H7 (cell line): ENCODE data around the gene PLPP7. TPM values are rescaled to one million over a fixed set of nuclear protein-coding genes. Genes with fewer than 3 reads are reported as not detected.

ENCODE experiments used
- DNase-seq: peaks from one replicate; pipeline ENCODE4 v3.0.0; 2012
- H3K27me3 ChIP-seq: 2 replicates; pipeline ENCODE4 v1.6.0; 2011; ENCODE audit warnings: mild to moderate bottlenecking, low read length; ENCODE audit not compliant: control insufficient read depth, insufficient read depth
- H3K36me3 ChIP-seq: replicated peaks from 2 replicates; pipeline ENCODE4 v1.5.1; 2011; ENCODE audit warnings: low read length; ENCODE audit not compliant: control insufficient read depth, insufficient read depth
- H3K4me3 ChIP-seq: 2 replicates; pipeline ENCODE4 v1.5.1; 2011; ENCODE audit warnings: low read depth, mild to moderate bottlenecking, control low read depth, low read length, moderate library complexity; ENCODE audit not compliant: insufficient read depth
- total RNA-seq: library from RNA; depleted of rRNA; stranded (reverse); fragments of >200 nt; shearing (Covaris generic); gene quantifications from 2 replicates; pipeline ENCODE4 v1.2.3, GENCODE V29; 2014

PLPP7 gene
- total RNA-seq, 1 experiment from 2014 or later = 8.2 TPM

- Histone ChIP-seq H3K36me3 (no peaks in the 10 kb centered on the region), H3K4me3 (no peak overlapping the region), H3K27me3 (no peaks in the 10 kb centered on the region)
- peak; percentile 75 for DNase-seq
Observed at GRCh38 chr9:131302244-131303075, 12.9 kb downstream of the PLPP7 start.

GRCh38 chr9:131303381-131304321, 14.1 kb downstream of the PLPP7 start:
- no peak for DNase-seq
- no peaks in the 10 kb centered on the region for H3K27me3 ChIP-seq
- no peak overlapping the region for H3K4me3 ChIP-seq
- H3K36me3 ChIP-seq = no peaks in the 10 kb centered on the region

GRCh38 chr9:131304676-131305355, 15.3 kb downstream of the PLPP7 start:
- H3K36me3 ChIP-seq = no peaks in the 10 kb centered on the region
- no peak for DNase-seq
- no peaks in the 10 kb centered on the region for H3K27me3 ChIP-seq
- no peak overlapping the region for H3K4me3 ChIP-seq

GRCh38 chr9:131306397-131307004, 17.0 kb downstream of the PLPP7 start:
- no peaks in the 10 kb centered on the region for H3K36me3 ChIP-seq
- H3K4me3 ChIP-seq = no peak overlapping the region
- no peak for DNase-seq
- no peaks in the 10 kb centered on the region for H3K27me3 ChIP-seq

- Histone ChIP-seq H3K36me3 (no peaks in the 10 kb centered on the region), H3K27me3 (no peaks in the 10 kb centered on the region), H3K4me3 (no peak overlapping the region)
- DNase-seq = no peak
Observed at GRCh38 chr9:131307974-131308373, 18.5 kb downstream of the PLPP7 start.

- no peak for DNase-seq
Observed at GRCh38 chr9:131308452-131308851, 18.9 kb downstream of the PLPP7 start.

GRCh38 chr9:131308906-131309529, 19.5 kb downstream of the PLPP7 start:
- Histone ChIP-seq H3K27me3 (no peaks in the 10 kb centered on the region), H3K36me3 (no peaks in the 10 kb centered on the region)
- no peak for DNase-seq

More at GRCh38 chr9:131308452-131308851, 18.9 kb downstream of the PLPP7 start:
- Histone ChIP-seq H3K4me3 (no peak overlapping the region), H3K27me3 (no peaks in the 10 kb centered on the region), H3K36me3 (no peaks in the 10 kb centered on the region)

GRCh38 chr9:131309530-131310276, 20.2 kb downstream of the PLPP7 start:
- no peaks in the 10 kb centered on the region for H3K27me3 ChIP-seq
- no peak for DNase-seq
- H3K4me3 ChIP-seq = no peak overlapping the region
- no peaks in the 10 kb centered on the region for H3K36me3 ChIP-seq

More at GRCh38 chr9:131308906-131309529, 19.5 kb downstream of the PLPP7 start:
- no peak overlapping the region for H3K4me3 ChIP-seq

- Histone ChIP-seq H3K36me3 (no peaks in the 10 kb centered on the region), H3K27me3 (no peaks in the 10 kb centered on the region), H3K4me3 (no peak overlapping the region)
- DNase-seq = peak; percentile 76
Observed at GRCh38 chr9:131310833-131311554, 21.5 kb downstream of the PLPP7 start.

- H3K4me3 ChIP-seq = no peak overlapping the region
- DNase-seq = no peak
- H3K36me3 ChIP-seq = no peaks in the 10 kb centered on the region
- no peaks in the 10 kb centered on the region for H3K27me3 ChIP-seq
Observed at GRCh38 chr9:131312246-131312645, 22.7 kb downstream of the PLPP7 start.

- H3K27me3 ChIP-seq = no peaks in the 10 kb centered on the region
- no peaks in the 10 kb centered on the region for H3K36me3 ChIP-seq
- no peak for DNase-seq
- no peak overlapping the region for H3K4me3 ChIP-seq
Observed at GRCh38 chr9:131312822-131313770, 23.6 kb downstream of the PLPP7 start.
